MV-4-11 (cell line): Measurements from ENCODE around the gene APOBEC3G.
A peak's percentile ranks its signal among the peaks of the same experiment; 100 is the strongest.
"Not testable (repeated sequence)": the region's sequence is repeated elsewhere in the genome, so short reads cannot be mapped to it uniquely, and the experiment has no call there.

Experiments
- DNase-seq: peaks from one replicate; lab custom pipeline; 2025; lab: John Stamatoyannopoulos, UW

APOBEC3G gene

DNA sequence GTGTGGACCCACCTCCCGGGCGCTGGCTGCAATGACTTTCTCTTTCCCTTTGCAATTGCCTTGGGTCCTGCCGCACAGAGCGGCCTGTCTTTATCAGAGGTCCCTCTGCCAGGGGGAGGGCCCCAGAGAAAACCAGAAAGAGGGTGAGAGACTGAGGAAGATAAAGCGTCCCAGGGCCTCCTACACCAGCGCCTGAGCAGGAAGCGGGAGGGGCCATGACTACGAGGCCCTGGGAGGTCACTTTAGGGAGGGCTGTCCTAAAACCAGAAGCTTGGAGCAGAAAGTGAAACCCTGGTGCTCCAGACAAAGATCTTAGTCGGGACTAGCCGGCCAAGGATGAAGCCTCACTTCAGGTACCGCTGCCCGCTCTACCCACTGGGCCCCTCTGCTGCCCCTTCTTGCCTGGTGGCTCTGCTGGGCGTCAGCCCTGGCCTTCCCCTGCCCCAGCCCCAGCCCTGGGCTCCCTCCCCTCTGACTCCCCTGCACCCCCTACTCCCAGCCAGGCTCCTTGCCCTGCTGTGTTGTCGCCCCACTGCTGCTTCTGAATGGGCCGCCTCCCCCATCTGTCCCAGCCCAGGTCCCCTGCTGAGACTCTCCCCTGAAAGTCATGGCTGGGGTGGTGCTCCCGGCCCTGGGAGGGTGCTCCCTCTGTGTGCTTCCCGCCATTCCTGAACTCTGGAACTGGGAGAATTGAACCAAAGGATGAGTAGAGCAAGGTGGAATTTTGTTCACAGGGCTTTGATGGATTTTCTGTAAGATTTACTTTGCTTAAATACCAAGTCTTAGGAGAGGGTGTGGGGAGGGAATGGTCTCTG, at the start of gene APOBEC3G:
Gene APOBEC3G (plus strand): TSS at position 250 of the 815 bp plus-strand sequence. CDS start 87 bp downstream, at position 337.
- DNase-seq: peak; percentile 71

DNA sequence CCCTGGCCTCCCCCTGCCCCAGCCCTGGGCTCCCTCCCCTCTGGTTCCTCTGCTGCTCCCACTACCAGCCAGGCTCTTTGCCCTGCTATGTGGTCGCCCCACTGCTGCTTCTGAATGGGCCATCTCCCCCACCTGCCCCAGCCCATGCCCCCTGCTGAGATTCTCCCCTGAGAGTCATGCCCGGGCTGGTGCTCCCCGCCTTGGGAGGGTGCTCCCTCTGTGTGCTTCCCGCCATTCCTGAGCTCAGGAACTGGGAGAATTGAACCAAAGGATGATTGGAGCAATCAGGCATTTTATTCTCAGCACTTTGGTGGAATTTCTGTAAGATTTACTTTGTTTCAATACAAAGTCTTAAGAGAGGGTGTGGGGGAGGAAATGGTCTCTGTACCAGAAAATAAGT, 49.4 kb upstream of the APOBEC3G start:
- DNase-seq: no peak

DNA sequence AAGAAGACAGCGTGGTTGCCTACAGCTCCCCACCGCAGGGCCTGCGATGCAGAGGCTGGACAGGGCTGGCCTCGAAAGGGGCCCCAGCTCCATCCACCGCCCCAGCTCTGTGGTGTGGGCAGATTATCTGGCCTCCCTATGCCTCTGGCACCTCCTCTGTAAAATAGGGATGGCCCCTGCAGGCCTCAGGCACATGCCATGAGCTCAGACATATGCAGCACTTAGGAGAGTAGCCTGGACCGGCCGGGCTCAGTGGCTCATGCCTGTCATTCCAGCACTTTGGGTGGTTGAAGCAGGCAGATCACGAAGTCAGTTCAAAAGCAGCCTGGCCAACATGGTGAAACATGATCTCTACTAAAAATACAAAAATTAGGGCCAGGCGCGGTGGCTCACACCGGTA, 48.8 kb upstream of the APOBEC3G start:
- no peak for DNase-seq

DNA sequence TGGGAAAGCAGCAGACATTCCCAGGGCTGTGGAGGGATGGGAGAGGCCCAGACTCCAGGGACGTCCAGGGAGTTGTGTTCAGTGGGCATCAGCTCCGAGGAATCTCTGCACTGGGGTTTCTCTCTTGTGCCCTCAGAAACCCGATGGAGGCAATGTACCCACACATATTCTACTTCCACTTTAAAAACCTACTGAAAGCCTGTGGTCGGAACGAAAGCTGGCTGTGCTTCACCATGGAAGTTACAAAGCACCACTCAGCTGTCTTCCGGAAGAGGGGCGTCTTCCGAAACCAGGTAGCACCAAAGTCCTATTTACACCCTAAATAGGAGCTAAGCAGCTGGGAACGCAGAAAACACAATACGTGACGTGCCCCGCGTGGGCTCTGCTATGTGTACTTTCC, 47.8 kb upstream of the APOBEC3G start:
- peak; percentile 76 for DNase-seq

DNA sequence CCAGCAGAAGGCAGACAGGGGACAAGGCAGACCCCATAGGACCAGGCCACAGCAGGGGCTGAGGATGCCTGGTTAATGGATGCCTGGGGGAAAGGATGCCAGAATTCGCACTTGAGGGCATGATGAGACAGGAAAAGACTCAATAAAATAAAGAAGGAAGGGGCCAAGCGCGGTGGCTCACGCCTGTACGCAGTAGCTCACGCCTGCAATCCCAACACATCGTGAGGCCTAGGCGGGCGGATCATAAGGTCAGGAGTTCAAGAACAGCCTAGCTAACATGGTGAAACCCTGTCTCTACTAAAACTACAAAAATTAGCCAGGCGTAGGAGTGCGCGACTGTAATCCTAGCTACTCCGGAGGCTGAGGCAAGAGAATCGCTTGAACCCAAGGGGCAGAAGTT, 46.4 kb upstream of the APOBEC3G start:
- peak; percentile 73 for DNase-seq

DNA sequence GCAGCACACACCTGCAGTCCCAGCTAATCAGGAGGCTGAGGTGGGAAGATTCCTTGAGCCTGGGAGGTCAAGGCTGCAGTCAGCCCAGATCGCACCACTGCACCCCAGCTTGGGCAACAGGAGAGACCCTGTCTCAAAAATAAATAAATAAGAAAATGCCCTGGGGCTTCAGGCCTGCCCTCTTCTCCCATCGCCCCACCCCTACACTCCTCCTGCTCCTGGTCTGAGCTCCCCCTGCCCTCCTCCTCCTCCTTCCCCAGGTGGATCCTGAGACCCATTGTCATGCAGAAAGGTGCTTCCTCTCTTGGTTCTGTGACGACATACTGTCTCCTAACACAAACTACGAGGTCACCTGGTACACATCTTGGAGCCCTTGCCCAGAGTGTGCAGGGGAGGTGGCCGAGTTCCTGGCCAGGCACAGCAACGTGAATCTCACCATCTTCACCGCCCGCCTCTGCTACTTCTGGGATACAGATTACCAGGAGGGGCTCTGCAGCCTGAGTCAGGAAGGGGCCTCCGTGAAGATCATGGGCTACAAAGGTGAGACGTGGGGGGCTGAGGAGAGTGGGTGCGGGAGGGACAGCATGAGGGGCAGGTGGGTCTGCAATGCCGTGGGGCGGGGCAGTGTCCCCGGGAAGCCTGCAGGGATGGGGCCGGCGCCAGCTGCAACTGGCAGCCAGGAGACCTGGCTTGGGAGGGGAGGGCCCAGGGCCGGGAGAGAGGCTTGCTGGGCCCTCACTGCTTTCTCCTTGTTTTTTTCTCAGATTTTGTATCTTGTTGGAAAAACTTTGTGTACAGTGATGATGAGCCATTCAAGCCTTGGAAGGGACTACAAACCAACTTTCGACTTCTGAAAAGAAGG, 45.4 kb upstream of the APOBEC3G start:
- not testable (repeated sequence) for DNase-seq

DNA sequence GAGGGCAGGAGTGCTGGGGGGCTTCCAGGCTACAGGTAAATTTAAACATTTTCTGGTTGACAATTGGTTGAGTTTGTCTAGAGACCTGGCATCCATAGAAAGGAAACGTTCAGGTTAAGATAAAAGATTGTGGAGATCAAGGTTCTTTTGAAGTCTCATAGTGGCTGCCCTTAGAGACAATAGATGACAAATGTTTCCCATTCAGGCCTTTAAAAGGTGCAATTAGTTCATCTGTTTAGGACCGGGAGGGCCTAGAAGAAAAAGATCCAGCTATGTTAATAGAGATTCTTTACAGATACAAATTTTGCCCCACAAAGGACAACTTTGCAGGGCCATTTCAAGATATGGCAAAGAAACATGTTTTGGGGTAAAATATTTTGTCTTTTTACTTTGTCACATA, 40.0 kb upstream of the APOBEC3G start:
- not testable (repeated sequence) for DNase-seq

DNA sequence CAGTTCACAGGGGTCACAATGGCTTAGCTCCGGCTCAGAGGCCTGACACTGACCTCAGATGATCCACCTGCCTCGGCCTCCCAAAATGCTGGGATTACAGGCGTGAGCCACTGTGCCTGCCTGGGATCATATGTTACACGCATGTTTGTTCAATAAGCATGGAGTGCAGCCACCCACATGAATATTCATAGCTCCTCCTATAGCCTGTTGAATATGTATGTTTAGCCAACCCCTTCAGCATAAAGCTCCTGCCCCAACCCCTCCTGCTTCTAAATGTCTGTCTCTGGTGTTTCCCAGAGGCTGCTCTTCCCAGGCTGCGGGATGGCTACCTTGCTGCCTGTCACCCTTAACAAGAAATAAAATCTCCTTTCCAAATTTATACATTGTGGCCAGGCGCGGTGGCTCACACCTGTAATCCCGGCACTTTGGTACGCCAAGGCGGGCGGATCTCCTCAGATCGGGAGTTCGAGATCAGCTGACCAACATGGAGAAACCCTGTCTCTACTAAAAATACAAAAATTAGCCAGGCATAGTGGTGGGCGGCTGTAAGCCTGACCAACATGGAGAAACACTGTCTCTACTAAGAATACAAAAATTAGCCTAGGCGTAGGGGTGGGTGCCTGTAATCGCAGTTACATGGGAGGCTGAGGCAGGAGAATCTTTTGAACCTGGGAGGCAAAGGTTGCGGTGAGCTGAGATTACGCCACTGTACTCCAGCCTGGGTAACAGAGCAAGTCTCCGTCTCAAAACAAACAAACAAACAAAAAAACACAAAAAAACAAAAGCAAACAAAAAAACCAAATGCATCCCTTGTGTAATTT, 37.6 kb upstream of the APOBEC3G start:
- no peak for DNase-seq

DNA sequence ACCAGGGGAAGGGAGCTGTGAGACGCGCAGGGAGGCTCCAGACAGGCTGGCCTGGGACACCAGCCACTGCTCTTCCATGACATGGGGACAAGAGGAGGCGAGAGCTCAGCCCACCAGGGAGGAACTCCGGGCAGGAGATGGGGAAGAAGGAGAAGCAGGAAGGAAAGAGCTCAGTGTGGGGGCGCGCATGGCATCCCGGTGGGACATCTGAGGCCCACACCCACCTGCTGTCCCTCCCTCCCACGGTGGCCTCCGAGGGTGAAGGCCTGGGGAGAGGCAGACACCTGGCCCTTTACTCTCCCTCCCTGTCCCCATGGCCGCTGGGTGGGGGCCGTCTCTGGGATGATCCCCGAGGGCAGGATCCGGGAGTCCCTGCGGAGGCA, 36.9 kb upstream of the APOBEC3G start:
- DNase-seq: not testable (repeated sequence)

DNA sequence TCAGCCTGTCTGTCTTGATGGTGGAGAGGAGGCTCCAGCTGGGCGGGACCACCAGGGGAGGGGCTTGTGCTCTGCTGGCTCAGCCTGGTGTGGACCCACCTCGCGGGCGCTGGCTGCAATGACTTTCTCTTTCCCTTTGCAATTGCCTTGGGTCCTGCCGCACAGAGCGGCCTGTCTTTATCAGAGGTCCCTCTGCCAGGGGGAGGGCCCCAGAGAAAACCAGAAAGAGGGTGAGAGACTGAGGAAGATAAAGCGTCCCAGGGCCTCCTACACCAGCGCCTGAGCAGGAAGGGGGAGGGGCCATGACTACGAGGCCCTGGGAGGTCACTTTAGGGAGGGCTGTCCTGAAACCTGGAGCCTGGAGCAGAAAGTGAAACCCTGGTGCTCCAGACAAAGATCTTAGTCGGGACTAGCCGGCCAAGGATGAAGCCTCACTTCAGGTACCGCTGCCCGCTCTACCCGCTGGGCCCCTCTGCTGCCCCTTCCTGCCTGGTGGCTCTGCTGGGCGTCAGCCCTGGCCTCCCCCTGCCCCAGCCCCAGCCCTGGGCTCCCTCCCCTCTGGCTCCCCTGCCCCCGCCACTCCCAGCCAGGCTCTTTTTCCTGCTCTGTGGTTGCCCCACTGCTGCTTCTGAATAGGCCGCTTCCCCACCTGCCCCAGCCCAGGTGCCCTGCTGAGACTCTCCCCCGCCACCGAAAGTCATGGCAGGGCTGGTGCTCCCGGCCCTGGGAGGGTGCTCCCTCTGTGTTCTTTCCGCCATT, 36.4 kb upstream of the APOBEC3G start, which contains the start of gene APOBEC3F:
Gene APOBEC3F (plus strand): TSS at position 327 of the 759 bp plus-strand sequence. CDS start 97 bp downstream, at position 424.
- peak; percentile 38 for DNase-seq

DNA sequence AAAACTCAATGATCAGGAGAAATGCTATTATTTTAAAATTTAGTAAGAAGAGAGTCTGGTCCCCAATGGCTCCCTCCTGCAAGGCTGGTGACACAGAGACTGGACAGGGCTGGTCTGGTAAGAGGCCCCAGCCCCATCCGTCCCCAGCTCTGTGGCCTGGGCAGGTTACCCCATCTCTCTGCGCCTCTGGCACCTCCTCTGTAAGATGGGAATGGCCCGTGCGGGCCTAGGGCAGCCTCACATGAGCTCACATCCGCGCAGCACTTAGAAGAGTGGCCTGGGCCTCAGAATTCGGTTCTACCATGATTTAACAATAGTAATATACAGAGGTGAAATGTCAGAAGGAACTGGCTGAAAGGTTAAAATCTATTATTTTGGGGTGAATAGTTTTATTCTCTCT, 35.2 kb upstream of the APOBEC3G start:
- DNase-seq: no peak

DNA sequence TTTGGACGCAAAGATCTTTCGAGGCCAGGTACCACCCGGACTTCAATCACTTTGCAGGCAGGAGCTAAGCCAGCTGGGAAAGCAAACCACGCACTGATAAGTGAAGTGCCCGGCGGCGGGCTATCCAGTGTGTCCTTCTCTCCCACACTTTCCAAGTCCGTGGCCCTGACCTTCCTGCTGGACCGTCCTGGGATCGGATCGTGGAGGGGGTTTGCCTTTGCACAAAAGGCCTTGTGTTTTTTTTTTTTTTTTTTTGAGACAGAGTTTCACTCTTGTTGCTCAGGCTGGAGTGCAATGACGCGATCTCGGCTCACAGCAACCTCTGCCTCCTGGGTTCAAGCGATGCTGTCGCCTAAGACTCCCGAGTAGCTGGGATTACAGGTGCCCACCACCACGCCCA, 34.0 kb upstream of the APOBEC3G start:
- not testable (repeated sequence) for DNase-seq

DNA sequence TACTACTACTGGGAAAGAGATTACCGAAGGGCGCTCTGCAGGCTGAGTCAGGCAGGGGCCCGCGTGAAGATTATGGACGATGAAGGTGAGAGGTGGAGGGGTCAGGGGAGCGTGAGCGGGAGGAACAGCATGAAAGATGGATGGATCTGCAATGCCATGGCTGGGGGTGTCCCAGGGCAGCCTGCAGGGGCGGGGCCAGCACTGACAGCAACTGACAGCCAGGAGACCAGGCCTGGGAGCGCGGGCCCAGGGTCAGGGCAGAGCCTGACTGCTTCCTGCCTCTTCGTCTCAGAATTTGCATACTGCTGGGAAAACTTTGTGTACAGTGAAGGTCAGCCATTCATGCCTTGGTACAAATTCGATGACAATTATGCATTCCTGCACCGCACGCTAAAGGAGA, 31.9 kb upstream of the APOBEC3G start:
- not testable (repeated sequence) for DNase-seq

DNA sequence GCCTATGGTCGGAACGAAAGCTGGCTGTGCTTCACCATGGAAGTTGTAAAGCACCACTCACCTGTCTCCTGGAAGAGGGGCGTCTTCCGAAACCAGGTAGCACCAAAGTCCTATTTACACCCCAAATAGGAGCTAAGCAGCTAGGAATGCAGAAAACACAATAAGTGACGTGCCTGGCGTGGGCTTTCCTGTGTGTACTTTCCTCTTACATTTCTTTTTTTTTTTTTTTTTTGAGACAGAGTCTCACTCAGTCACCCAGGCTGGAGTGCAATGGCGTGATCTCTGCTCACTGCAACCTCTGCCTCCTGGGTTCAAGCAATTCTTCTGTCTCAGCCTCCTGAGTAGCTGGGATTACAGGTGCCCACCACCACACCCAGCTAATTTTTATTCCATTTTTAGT, 27.6 kb upstream of the APOBEC3G start:
- DNase-seq: not testable (repeated sequence)

DNA sequence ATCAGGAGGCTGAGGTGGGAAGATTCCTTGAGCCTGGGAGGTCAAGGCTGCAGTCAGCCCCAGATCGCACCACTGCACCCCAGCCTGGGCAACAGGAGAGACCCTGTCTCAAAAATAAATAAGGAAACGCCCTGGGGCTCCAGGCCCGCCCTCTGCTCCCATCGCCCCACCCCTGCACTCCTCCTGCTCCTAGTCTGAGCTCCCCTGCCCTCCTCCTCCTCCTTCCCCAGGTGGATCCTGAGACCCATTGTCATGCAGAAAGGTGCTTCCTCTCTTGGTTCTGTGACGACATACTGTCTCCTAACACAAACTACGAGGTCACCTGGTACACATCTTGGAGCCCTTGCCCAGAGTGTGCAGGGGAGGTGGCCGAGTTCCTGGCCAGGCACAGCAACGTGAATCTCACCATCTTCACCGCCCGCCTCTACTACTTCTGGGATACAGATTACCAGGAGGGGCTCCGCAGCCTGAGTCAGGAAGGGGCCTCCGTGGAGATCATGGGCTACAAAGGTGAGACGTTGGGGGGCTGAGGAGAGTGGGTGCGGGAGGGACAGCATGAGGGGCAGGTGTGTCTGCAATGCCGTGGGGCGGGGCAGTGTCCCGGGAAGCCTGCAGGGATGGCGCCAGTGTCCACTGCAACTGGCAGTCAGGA, 25.1 kb upstream of the APOBEC3G start:
- DNase-seq: not testable (repeated sequence)

DNA sequence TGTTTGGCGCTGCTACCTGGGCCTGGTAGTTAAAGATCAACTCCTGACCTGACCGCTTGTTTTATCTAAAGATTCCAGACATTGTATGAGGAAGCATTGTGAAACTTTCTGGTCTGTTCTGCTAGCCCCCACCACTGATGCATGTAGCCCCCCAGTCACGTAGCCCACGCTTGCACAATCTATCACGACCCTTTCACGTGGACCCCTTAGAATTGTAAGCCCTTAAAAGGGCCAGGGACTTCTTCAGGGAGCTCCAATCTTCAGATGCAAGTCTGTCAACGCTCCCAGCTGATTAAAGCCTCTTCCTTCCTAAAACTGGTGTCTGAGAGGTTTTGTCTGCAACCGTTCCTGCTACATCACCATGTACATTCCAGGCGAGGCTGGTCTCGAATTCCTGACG, 21.4 kb upstream of the APOBEC3G start:
- DNase-seq: no peak

DNA sequence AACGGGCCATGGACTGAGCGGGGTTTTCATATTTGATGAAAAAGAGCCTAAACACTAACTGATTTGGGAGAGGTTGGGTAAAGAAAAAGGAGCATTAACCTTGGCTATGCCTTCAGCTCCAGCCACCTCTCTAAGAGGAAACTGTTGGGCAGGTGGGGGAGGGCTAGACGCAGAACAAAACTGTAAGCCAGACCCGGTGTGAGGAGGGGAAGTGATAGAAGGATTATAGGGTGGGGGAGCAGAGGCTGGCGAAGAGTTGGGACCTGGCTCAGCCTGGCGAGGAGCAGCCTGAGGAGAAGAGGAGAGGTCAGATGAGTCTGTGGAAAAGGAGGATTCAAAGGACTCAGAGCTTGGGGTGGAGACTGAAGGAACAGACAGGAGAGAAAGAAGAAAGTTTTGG, 15.8 kb upstream of the APOBEC3G start:
- DNase-seq: not testable (repeated sequence)

DNA sequence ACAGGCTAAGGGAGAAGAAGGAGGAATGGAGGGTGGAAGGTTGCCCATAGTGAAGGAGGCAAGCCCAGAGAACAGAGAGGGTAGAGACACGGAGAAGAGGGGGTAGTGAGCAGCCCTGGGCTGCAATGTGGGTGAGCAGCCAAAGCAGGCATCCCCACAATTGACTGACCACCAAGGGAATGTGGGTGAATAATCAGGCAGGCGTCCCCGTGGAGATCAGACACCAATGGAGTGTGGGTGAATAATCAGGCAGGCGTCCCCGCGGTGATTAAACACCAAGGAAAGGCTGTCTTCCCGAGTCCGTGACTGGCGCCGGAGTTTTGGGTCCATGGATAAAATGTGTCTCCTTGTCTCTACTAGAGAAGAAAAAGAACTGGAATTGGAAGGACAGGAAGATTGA, 15.1 kb upstream of the APOBEC3G start:
- DNase-seq: not testable (repeated sequence)

DNA sequence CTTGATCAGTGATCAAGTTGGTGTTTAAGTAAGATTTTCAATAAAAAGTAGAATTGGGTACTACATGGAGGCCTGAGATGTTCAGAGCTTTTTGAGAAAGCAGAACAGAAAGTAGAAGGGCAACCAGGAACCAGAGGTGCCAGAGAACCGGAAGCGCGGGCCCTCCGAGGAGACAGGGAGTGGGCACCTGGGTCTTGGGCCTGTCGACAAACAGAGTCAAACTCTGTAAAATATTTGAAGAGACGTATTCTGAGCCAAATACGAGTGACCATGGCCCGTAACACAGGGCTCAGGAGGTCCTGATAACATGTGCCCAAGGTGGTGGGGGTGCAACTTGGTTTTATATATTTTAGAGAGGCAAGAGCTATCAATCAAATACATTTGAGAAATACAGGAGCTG, 13.2 kb upstream of the APOBEC3G start:
- peak; percentile 57 for DNase-seq

DNA sequence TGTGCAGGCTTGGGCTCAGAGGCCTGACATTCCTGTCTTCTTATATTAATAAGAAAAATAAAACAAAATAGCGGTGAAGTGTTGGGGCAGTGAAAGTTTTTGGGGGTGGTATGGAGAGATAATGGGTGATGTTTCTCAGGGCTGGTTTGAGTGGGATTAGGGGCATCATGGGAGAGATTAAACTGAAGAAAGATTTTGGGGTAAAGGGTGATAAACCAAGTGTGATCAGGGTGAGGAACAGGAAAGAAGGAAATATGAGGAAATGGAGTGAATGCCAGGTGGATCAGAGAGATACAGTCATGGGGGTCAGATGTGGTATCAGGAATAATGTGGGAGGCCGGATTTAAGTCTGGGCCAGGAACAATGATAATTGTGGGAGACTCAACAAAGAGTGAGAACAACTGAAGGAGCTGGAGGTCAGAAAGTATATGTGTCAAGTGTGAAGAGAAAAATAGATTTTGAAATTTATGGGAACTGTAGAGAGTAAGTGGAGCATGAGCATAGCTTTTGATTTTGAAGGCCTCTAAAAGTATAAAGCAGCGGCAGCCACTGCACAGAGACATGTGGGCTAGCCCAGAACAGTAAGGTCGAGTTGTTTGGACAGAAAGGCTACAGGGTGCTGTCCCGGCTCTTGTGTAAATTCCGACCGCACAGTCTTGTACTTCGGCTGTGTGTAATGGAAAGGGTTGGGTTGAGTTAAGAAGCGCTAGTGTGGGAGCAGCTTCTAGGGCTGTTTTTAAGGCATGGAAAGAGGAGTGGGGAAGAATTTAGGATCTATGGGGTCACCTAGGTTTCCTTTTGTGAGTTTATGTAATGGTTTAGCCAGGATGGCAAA, 10.4 kb upstream of the APOBEC3G start:
- DNase-seq: not testable (repeated sequence)
